IPS-NIHi11 (cell line): ENCODE measurements around the gene CAMKK1.

ENCODE experiments used
- DNase-seq: peaks from one replicate; pipeline ENCODE4 v3.0.0; 2012; ENCODE audit warnings: mixed read lengths, low spot score

The CAMKK1 gene

DNA sequence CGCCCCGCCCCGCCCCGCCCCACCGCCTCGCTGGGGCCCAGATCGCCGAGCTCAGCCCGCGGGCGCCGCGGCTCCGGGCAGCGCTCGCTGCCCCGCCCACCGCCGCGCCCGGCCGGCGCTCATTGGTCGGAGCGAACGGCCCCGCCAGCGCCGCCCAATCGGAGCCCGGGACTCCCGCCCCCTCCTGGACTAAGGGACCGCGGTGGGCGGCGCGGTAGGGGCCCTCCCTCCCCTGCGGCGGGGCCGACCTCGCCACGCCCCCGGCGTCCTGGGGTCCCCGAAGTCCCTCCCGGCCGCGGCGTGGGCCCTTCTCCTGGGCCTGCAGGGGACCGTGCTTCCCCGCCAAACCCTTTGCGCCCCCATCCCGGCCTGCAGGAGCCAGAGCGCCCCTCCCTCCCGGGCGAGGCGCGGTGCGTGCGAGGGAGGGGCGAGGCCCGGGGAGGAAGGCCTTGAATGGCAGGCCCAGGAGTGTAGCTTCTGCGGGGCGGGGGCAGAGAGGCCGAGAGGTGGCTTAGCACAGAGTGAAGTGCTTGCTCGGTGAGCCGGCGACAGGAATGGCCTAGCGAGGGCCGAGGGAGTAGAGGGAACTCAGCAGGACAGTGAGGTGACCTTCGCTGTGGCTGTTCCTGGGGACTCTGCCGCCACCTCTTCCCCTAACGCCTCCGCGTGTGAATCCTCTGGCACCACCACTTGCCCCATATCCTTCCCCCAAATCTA is at the start of gene CAMKK1:
TSS of gene CAMKK1 (minus strand) at position 51 of the 717 bp plus-strand sequence. CDS start 7,366 bp downstream, outside the sequence.
- peak; percentile 99 for DNase-seq

DNA sequence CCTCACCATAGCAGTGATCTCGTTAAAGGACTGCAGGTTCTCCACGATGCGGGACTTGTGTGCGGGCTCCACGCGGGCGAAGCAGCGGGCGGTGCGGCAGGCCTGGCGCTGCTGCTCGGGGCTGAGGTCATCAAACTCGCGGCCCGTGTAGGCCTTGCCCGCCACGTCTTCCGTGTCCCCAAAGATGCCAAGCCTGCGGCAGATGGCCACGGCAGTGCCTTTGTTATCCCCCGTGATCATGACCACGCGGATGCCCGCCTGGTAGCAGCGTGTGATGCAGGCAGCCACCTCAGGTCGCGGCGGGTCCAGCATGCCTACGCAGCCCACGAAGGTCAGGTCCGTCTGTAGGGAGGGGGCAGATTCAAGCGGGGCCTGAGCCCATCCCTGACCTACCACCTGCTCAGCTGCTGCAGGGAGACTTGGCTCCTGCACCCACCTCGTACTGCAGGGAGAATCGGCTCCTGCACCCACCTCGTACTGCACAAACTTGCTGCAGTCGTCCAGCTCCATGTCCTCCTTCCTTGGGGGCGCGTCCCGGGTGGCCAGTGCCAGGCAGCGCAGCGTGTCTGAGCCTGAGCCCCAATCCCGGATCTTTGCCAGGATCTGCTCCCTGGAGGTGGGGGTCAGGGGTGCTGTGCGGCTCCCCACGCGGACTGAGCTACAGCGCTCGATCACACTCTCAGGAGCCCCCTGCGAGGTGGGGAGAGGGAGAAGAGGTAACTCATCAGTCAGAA is 48.3 kb upstream of the CAMKK1 start:
- no peak for DNase-seq

DNA sequence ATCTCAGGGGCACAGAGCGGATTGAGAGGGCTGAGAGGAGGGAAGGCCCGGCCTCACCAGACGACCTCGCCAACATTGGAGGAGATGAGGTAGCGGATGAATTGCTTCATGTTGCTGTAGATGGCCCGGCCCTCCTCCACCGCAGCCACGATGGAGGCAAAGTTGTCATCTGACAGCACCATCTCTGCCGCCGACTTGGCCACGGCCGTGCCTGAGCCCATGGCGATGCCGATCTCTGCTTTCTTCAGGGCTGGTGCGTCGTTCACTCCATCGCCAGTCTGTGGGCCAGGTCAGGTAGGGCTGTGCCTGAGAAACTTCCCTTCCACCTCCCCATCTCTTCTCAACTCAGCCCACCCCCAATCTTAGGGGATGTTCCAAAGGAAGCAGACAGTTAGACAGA is 44.5 kb upstream of the CAMKK1 start:
- no peak for DNase-seq

DNA sequence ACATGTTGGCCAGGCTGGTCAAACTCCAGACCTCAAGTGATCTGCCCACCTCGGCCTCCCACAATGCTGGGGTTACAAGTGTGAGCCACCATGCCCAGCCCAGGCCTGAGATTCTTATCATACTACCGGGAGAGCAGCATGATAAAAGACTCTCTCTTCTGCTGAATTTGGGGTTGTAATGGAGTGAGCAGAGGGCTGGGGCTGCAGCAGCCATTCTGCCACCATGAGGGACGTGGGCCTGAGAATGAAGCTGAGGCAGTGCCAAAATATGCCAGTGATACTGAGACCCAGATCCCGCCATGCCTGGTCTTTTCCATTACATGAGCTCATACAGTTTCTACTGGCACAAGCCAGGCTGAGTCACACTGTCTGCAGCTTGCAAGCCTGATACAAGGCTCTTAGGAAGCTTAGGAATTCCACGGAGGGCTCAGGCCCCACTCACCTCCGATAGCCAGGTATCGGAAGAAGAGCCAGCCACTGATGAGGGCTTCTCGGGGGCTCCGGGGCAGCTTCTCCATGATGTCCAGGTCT is 43.0 kb upstream of the CAMKK1 start:
- no peak for DNase-seq

DNA sequence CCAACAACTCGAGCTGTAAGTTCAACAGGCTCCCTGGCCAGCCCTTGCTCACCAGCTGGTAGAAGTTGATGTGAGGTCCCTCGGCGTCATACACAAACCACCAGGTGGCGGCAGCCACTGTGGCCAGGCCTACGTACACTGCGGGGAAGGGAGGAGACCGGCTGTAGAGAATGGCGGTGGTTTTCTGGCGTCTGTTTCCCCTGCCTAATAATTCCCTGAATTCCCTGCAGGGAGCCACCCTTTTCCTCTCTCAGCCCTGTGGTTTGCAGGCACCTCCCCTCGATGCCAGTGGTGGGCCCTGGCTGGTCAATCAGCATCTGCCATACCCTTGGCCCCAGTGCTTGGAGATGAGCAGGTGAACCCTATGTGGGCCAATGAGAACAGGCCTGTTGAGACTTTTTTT is 42.3 kb upstream of the CAMKK1 start:
- DNase-seq, result peak; percentile 86

DNA sequence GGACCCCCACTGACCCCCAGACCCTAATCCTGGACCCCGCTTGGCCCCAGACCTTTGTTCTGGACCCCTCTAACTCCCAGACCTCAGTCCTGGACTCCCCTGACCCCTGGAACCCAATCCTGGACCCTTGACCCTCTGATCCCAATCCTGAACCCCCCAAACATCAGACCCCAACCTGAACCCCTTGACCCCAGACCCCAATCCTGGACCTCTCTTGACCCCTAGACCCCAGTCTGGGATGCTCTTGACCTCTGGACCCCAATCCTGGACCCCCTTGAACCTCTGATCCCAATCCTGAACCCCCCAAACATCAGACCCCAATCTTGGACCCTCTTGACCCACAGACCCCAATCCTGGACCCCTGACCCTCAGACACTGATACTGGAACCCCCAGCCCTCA is 36.9 kb upstream of the CAMKK1 start:
- no peak for DNase-seq

DNA sequence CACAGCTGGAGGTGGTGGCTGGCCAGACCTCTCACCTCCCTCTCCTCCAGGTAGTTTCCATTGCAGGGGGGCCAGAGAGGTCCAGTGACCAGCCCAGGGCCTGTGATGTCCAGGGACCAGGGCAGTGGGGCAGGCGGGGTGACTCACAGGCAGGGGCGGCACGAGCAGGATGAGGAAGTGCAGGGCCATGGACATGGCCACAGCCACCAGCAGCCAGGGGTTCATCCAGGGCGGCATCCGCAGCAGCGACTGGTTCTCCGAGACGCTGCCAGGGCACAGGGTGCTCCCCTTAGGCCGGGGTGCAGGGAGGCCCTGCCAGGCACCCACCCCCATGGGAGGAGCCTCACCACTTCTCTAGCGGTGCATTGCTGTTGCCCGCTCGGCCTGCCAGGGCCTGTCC is 36.3 kb upstream of the CAMKK1 start:
- peak; percentile 5 for DNase-seq

DNA sequence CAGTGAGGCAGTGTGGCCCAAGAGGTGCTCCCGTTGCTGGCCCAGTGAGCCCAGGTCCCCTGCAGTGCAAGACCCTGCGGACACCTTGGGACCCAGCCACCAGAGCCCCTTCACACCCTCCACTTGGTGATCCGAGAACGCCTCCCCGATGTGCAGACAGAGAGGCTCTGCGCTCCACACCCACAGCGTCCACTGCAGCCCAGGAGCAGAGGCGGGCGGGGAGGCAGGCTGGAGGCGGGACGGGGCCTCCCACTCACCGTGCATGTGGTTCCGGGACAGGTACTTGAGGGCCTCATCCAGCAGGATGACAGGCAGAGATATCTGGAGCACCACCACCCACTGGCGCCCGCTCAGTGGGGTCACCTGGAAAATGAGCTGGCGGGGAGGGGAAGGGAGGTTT is 35.6 kb upstream of the CAMKK1 start:
- peak; percentile 11 for DNase-seq

DNA sequence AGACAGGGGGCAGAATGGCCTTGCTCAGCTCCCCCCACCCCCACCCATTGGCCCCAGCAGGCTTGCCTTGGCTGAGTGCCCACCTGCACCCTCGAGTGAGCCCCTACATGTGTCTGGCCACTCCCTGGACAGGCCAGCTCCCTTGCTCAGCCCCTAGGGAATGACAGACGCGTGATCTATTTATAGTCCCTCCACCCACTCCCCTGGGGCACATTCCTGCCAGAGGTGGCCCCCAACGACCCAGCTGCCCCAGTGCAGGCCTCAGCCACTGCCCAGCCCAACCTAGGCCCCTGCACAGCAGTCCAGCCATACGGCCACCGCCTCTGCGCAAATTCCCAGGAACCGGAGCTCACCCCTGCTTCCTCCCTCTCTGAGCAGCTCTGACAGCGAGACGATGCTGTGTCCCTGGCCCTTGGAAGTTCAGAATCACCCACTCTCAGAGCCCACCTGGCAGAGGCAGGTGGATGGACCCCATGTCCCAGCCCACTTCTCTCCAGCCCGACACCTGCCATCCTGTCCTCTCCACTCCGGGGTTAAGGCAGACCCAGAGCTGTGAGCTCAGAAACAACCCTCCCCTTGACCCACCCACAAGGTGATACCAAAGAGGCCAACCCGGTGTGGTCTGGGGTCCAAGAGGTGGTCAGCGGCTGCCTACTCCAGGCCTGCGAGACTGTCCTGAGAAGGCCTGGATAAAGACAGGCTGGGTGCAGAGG is 34.9 kb upstream of the CAMKK1 start:
- DNase-seq, result no peak

DNA sequence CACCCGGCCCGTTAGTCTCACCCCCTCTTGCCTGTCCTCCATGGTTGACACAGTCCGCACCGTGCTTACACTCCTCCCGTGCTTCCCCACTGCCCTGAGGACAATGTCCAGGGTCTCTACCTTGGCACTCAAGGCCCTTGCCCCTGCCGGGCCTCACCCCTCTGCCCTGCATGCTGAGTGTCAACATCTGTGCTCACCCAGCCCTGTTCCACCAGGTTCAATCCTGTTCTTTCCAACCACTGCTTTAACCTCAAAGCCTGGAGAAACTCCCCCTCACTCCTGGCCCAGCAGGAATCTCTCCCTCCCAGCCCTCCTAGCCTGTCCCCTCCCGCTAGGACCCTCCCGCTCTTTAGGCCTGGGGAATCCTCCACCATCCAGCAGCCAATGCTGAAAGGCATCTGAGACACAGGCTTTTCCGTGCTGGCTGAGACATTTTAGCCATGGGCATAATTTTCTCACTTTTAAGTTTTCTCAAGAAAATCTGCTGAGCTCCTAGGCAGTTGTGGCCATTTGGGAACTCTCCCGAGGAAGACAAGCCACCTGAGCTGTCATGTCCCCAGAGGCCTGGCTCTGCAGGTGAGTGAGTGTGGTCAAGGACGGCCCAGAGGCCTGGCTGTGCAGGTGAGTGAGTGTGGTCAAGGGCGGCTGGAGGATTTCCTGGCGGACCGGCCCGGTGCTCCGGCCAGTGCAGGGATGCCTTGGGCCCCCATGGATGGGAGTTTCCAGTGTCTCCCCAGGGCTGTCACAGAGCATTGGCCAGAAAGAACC is 34.2 kb upstream of the CAMKK1 start:
- DNase-seq, result peak; percentile 4

DNA sequence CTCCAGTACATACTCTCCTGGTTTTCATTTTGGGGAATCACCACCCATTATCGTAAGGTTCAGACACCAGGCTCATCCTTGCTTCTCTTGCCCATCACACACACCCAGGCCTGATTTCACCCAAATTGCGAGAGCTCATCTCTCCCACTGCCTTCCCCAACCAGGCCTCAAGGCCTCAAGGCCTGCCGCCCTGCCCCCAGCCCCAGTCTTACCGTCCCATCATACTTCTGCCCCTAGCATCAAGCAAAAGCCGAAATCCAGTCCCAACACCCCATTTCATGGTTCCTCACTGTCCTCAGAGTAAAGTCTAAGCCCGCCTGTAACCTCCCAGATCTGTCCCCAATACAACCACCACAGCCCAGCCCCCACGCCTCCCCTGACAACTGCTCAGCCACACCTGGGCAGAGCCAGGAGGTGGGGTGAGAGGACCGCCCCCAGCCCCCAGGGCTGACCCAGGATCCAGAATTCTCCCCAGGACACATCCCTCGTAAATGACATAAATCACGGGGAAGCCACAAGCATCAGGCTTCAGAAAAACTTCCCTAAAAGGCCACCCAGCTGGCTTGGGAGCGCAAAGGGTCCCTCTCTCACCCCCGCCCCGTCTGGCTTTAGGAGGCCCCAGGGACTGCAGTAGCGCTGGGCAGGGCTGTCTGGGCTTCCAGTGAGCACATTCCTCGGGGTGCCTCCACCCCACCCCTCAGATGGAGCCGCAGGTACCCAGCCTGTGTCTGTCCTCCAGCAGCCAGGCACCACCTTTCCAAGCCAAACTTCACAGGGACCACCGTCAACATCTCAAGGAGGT is 33.0 kb upstream of the CAMKK1 start:
- DNase-seq, result no peak

DNA sequence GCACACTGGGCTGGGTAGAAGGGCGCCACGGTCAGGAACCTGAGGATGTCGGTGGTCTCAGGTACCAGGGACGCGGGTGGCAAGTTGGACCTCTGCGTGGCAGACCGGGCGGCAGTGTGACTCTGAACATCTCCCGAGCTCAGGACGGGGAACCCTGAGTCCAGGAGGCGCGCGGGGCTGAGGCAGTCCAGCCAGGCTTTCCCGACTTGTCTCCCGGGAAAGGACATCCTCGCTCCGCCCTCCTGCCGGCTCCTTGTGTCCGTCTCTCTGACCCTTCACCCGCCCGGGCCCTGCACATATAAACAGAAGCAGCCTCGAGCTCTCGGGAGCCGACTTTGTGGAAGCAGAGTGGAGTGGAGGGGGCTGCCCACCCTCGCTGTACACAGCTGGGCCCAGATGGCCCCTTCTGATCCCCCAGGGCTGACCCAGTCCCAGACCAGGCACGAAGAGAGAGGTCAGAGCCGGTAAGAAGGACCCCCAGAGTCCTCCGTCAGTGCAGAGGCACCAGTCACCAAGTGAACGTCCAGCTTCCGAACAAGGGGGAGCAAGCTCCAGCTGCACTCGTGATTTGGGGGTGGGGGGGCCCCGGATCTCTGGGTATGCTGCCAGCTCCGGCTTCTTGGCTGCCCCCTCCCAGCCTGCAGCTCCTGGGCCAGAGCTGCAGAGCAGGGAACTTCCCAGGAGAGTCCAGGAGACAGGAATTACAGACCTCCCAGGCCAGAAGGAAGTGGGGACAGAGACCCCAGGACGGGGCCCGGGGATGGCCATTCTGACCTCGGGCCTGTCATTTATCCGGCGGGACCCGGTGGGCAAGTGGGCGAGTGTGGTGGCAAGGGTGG is 31.9 kb upstream of the CAMKK1 start:
- no peak for DNase-seq

DNA sequence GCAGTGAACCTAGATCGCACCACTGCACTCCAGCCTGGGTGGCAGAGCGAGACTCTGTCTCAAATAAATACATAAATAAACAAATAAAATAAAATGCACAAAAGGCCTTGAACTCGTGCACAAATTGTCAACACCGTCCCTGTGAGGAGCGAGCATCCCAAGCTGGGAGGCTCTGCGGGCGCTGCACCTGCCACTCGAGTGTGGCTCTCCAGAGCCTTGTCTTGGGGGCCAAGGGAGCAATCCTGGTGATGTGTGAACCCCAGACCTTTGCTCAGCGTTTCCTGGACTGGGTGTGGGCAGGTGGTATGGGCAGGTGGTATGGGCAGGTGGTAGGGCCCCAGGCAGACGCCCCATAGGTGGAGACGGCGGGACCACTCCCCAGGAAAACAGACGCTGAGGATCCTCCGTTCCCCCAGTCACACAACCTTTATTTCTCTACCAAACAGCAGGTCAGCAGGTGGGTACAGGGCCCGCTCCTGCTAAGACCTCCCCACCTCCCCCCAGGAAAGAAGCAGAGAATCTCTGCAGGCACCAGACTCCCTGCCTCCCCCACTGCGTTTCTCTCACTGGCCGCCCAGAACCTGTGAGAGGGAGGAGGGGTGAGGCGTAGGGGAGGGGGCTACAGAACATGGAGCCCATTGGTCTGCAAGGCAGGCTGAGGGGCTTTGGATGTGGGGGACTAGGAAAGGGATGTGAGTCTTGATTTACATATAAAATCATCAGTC is 30.8 kb upstream of the CAMKK1 start:
- DNase-seq, result no peak

DNA sequence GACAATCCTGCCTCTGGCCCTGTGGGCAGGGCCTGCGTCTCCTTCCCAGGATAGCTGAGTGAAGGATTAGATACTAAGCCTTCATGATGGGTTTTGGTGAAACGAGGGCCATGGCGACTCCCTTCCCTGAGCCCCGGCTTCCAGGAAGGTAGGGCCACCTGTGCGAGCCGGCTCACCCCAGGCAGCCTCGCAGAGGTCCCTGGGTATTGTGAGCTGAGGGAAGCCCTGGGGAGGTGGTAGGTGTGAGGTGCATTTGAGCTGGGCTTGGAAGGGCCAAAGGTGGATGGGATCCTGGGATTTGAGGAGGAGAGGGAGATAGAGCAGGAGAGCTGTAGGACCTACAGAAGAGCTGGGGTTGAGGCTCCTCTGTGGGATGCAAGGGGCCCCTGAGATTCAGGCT is 29.9 kb upstream of the CAMKK1 start:
- no peak for DNase-seq

DNA sequence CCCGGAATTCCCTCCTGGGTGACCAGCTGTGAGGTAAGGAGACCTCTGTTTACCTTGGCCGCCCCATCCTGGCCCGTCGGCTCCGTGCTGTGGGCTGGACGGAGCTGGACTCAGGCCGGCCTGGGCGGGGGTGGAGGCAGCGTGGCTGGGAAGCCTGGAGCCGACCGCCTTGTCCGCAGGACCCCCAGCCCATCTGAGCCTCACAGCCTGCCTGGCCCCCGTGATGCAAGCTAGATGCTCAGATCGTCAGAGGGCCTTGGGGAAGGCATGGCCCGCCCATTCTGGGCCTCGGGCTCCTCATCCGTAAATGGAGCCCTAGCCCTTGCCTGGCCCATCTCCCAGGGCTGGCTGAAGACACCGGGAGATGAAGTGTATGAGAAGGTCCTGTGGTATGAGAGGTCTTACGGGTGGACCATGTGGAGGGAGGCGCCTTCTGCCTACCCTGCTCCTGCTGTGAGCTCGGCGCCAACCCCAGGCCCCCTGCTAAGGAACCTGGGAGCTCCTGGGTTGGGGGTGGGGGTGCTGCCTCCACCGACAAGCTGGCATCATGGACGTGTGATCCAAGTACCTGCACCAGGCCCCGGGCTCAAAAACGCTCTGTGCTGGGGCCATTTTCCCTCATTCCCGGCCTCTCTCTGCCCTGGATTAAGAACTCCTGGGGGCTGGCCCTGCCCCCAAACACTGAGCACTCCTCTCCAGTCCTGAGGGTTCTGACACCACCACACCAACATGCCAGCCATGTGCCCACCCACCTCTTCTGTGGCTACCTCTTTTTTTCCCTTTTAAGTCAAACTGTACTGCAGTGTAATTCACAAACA is 28.9 kb upstream of the CAMKK1 start:
- DNase-seq, result no peak

DNA sequence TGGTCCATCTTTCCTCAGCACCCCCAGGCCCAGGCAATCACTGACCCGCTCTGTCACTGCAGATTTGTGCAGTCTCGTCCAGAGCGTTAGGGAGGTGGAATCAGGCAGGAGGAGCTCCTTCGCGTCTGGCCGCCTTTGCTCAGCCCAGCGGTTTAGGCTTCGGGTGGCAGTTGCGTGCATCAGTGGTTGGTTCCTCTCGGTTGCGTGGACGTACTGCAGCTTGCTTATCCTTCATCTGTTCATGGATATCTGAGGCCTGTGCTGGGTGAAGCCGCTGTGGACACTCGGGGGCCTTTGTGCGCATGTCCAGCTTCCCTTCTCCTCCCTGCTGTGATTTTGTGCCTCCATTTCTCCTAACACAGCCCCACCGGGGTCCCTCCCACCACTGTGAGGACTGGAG is 28.2 kb upstream of the CAMKK1 start:
- no peak for DNase-seq

DNA sequence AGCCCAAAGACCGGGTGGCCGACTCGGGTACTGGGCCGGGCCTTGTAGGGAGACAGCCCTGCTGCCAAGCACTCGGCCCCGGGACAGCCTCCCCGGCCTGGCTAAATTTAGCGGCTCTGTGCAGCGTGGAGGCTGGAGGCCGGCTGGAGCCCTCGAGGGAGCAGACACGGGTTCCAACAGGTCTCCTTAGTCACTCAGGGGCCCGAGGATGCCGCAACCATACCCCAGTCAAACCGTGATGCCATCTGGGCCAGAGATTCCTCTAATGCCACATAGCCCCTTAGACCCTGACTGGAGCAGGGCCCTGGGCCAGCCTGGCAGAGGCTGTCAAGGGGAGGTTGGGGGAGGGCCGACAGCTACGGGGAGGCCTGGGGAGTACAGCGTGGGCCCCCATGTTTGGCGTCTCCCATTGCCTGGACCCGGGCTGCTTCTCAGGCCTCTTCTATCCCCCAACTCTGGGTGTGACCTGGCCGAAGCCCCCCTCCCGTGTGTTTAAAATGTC is 26.3 kb upstream of the CAMKK1 start:
- no peak for DNase-seq

DNA sequence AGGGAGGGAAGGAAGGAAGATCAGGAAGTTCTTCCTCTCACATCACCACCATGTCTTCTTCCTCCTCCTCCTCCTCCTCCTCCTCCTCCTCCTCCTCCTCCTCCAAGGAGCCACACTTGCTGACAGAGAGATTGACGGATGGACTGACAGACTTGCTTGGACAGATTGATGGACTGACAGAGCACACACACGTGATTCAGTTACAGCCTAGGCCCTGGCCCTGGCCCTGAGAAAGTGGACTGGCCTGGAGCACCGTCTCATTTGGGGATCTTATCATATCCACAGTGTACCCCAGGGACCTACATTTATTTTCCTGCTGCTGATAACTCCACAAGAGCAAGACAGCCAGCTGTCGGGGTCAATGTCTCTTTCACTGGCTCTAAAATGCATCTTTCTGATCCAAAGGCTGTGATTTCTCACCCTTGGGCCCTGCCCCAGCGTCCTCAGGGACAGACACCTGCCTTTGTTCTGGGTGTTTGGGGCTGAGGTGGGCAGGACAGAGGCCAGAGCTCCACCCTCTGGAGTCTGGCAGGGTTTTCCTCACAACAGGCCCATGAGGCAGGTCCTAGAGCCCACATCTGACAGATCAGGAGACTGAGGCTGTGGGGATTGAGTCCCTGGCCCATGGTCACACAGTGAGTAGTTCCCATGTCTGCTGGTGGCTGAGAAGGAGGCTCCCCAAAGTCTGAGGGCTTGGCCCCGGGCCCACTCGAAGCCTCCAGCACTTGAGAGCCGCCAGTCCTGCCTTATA is 25.7 kb upstream of the CAMKK1 start:
- no peak for DNase-seq
